HG03575 (cell line): ENCODE data around the gene UBE2D1.
A peak's percentile ranks its signal among the peaks of the same experiment; 100 is the strongest.

ENCODE experiments used
- ATAC-seq: cut with Tn5 transposase; IDR thresholded peaks from one replicate; pipeline ENCODE4 v1.9.1; 2021; ENCODE audit not compliant: unreplicated experiment, insufficient number of reproducible peaks, low FRiP score; ENCODE audit errors: extremely low read depth

Gene UBE2D1

GRCh38 chr10:58334817-58335305, at the start of gene UBE2D1:
Gene UBE2D1, plus strand, starts transcription at chr10:58335006. Its CDS starts 196 bp downstream, at chr10:58335202.
- ATAC-seq: peak; percentile 85

DNA sequence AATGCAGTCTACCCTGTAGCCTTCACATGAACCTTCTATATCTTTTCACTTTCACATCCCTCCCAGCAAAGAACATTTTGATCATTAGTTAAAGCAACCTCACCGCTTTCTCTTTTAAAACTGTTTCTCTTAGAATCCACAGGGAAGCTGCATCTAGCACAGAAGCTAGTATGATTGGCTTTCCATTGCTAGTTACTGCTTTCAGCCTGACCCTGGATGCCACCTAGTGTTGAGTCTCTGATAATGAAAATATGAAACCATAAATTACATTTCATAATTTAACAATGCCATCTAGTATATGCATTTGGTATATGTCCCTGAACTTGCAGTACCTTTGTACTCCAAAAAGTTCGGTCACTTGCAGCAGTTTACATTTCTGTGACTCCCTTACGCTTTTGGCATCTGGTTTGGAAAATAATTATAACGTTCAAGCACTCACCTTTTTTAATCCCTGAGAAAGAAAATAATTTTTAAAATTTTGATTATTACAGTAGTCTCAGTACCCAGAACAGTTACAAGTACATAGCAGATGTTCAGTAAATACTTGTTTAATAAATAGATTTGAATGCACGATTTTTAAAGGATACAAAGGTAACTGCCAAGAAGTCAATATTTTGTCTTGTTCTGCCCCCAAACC, 43.1 kb upstream of the UBE2D1 start:
- ATAC-seq: peak; percentile 80

DNA sequence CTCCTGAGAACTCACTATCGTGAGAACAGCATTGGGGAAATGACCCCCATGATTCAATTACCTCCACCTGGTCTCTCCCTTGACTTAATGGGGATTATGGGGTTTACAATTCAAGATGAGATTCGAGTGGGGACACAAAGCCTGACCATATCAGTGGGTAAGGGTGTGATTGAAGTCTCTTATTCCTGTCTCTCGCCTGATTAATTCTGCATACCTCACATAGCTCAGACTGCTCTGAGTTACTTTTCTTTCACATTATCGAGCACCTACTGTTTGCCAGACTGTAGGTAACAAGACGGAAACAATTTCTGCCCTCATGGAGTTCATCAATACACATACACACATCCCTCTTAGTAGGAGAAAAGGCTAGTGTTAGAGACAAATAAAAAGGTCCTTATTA, 40.8 kb upstream of the UBE2D1 start:
- ATAC-seq: no peak

DNA sequence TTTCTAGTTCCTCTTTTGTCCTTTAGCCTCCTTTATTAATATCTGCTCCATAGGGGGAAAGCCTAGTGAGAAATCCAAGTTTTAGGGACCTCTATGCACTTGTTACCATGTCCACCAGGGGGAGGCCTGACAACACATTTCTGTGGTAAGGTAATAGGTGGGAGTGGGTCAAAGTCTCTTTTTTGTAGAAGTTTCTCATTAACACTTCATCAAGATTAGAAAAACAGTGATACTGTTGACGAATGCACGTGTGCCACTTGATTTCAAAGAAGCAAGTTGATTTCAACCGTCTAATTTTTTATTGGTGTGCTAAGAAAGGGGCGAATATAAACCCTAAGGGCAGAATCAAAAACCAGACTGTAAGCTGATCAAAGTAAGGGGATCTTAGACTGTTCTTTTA, 35.2 kb upstream of the UBE2D1 start:
- ATAC-seq: no peak

DNA sequence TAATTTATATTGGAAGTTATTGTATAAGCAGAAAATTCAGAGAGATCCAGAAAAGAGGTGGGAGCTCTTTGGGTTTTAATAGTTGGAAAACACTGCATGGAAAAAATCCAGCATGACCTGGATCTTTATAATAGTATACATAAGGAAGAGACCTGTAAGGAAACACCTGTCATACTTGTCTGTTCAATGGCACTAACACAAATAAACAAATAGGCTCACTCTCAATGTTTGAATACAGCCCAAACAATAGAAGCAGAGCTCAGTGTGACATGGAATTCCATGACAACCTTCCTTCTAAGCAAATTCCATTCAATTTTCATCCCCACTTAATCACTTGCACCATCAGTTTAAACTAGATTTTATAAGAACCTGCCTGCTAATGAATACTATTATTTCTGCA, 34.1 kb upstream of the UBE2D1 start:
- ATAC-seq: no peak

- no peak for ATAC-seq
These were observed 32.6 kb upstream of the UBE2D1 start for GRCh38 chr10:58302254-58302653.

GRCh38 chr10:58304099-58304633, 30.6 kb upstream of the UBE2D1 start:
- no peak for ATAC-seq

GRCh38 chr10:58305821-58306220, 29.0 kb upstream of the UBE2D1 start:
- ATAC-seq: no peak

- no peak for ATAC-seq
These were observed 27.1 kb upstream of the UBE2D1 start for GRCh38 chr10:58307676-58308075.

DNA sequence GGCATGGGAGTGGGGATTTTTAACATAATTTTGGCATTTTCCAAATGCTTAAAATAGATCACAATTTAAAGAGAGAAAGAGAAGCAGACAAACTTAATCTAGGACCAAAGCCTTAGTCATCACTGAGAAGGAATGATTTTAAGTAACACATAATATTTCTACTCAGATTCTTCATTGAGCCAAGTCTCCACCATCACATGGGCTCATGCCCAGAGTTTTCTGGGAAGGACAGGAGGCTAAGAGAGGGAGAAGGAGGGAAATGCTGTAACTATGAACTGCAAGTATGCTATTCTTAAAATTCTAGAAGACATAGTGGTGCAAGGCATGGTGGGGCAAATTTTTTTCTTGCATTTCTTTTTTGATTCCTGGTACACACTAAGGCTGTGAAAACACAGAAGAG, 23.8 kb upstream of the UBE2D1 start:
- ATAC-seq: no peak

GRCh38 chr10:58316874-58317273, 17.9 kb upstream of the UBE2D1 start:
- ATAC-seq: no peak

- no peak for ATAC-seq
These were observed 16.5 kb upstream of the UBE2D1 start for GRCh38 chr10:58318346-58318745.

- no peak for ATAC-seq
These were observed 15.2 kb upstream of the UBE2D1 start for GRCh38 chr10:58319599-58319998.

GRCh38 chr10:58320351-58321049, 14.3 kb upstream of the UBE2D1 start:
- ATAC-seq: no peak

DNA sequence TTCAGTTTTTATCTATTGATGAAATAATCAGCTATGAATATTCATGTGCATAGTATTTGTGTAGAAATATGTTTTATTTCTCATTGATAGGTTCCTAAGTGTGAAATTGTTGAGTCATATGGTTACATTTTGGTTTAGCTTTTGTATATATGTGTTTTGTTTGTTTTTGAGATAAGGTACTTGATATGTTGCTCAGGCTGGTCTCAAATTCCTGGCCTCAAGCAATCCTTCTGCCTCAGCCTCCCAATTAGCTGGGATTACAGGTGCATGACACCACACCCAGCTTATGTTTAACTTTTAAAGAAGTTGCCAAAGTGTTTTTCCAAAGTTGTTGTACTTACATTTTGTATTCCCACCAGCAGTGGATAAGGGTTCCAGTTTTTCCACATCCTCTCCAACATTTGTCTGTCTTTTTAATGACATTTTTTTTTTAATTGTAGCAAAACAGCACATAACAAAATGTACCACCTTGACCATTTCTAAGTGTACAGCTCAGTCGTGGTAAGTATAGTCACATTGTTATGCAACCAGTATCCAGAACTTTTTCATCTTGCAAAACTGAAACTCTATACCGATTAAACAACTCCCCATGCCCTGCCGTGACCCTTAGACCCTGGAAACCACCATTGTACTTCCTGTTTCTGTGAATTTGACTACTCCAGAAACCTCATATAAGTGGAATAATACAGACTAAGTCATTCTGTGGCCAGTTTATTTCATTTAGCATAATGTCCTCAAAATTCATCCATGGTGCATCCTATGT, 12.6 kb upstream of the UBE2D1 start:
- peak; percentile 89 for ATAC-seq

- no peak for ATAC-seq
These were observed 12.0 kb upstream of the UBE2D1 start for GRCh38 chr10:58322835-58323209.

DNA sequence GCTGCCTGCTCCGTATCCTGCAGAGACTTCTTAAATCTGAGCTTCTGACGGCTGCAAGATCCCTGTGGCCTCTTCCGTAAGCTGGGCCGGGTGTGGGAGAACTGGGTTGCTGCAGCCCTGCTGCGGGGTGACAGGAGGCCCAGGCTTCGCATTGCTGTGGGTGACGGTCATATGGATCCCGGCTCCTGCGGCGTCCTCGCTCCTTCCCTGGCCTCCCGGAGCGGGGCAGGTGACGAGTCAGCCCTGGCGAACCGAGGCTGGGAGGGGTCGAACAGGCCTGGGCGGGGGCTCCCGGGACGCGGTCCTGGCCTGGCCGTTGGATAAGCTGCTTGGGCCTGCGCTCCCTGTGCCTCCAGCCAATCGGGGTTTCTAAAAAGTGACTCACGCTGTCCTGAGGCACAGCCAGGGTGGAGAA, 7.8 kb upstream of the UBE2D1 start:
- no peak for ATAC-seq

GRCh38 chr10:58328233-58328632, 6.6 kb upstream of the UBE2D1 start:
- ATAC-seq: no peak

DNA sequence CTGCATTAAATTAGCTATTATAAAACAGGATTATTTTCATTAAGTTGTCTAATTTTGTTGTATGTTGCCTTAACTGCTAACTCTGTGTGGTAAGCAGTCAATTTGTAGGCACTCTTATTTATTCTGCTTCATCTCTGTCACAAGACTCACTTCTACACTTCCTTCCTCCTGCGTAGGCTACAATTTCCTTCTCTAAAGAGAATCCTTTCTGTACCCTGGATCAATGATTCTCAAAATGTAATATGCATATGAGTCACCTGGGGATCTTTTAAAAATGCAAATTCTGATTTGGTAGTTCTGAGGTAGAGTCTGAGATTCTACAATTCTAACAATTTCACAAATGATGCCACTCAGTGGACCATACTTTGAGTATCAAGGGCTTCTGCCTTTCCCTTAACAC, 4.4 kb upstream of the UBE2D1 start:
- ATAC-seq: no peak

DNA sequence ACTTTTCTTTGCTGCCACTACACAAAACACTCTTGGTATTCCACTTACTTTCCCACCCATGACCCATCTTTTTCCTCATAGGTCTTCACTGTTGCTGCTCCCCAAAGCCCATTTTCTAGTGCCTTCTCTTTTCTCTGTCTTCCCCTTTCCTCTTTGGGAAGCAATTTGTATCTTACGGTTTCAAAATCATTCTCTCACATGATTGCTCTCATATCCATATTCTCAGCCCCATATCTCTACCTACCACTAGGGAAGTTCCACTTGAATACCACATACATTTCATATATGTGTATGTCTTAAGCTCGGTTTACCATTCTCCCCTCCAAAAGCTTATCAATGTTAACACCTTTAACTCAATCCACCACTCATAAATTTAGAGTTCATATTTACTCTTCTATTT, 3.2 kb upstream of the UBE2D1 start:
- no peak for ATAC-seq
